ENCODE data around the gene CCDC9B.

DNA sequence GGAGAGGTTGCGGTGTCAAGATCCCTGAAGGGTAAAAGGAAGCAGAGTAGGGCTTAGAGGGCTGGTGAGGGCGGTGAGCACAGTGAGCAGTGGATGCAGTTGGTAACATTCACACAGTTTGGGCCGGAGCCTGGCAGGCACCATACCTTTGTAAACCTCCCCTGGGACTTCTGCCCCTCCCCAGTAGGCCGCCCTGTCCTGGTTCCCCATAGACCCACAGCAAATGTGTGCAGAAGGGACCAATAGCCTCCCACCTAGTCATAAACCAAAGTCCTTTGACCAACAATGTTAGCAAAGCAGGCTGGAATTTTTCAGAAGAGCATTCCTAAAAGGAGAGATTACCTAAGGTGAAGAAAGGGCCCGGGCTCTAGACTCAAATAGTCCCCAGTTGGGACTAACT, 8.4 kb upstream of the CCDC9B start:
- TF ChIP-seq, protein P1, sequence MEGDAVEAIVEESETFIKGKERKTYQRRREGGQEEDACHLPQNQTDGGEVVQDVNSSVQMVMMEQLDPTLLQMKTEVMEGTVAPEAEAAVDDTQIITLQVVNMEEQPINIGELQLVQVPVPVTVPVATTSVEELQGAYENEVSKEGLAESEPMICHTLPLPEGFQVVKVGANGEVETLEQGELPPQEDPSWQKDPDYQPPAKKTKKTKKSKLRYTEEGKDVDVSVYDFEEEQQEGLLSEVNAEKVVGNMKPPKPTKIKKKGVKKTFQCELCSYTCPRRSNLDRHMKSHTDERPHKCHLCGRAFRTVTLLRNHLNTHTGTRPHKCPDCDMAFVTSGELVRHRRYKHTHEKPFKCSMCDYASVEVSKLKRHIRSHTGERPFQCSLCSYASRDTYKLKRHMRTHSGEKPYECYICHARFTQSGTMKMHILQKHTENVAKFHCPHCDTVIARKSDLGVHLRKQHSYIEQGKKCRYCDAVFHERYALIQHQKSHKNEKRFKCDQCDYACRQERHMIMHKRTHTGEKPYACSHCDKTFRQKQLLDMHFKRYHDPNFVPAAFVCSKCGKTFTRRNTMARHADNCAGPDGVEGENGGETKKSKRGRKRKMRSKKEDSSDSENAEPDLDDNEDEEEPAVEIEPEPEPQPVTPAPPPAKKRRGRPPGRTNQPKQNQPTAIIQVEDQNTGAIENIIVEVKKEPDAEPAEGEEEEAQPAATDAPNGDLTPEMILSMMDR (IDR thresholded peaks at IDR 0.05), result no peak
- no peak for TF ChIP-seq POLR2A (IDR thresholded peaks at IDR 0.05)
